GM23248 (cell line): ENCODE data around the gene PAX7. TPM values are rescaled to one million over a fixed set of nuclear protein-coding genes. Genes with fewer than 3 reads are reported as not detected.

ENCODE experiments used
- DNase-seq: peaks from one replicate; pipeline ENCODE4 v3.0.0-alpha.2; 2015
- H2AFZ ChIP-seq: fragments of 200-600 bp; sonication (generic); 2 replicates; pipeline ENCODE4 v1.6.1; 2016; ENCODE audit warnings: antibody characterized with exemption
- H3F3A ChIP-seq: fragments of 200-600 bp; sonication (generic); 2 replicates; pipeline ENCODE4 v1.6.1; 2016; ENCODE audit warnings: mild to moderate bottlenecking, antibody characterized with exemption, mixed run types; ENCODE audit not compliant: insufficient read depth
- H3K27ac ChIP-seq: fragments of 200-600 bp; sonication (generic); 2 replicates; pipeline ENCODE4 v1.5.1; 2016; ENCODE audit warnings: mild to moderate bottlenecking
- H3K27me3 ChIP-seq: fragments of 200-600 bp; sonication (generic); replicated peaks from 2 replicates; pipeline ENCODE4 v1.6.1; 2016; ENCODE audit warnings: mild to moderate bottlenecking; ENCODE audit not compliant: insufficient read depth
- H3K36me3 ChIP-seq: fragments of 200-600 bp; sonication (generic); 2 replicates; pipeline ENCODE4 v1.6.1; 2016; ENCODE audit warnings: low read depth, mild to moderate bottlenecking
- H3K4me1 ChIP-seq: fragments of 200-600 bp; sonication (generic); 2 replicates; pipeline ENCODE4 v1.6.1; 2016; ENCODE audit warnings: mild to moderate bottlenecking; ENCODE audit not compliant: insufficient read depth
- H3K4me2 ChIP-seq: fragments of 200-600 bp; sonication (generic); one replicate; pipeline ENCODE4 v1.6.1; 2016; ENCODE audit warnings: mild to moderate bottlenecking; ENCODE audit not compliant: unreplicated experiment
- H3K4me3 ChIP-seq: fragments of 200-600 bp; sonication (generic); 2 replicates; pipeline ENCODE4 v1.5.1; 2016; ENCODE audit warnings: mild to moderate bottlenecking
- H3K79me2 ChIP-seq: fragments of 200-600 bp; sonication (generic); 2 replicates; pipeline ENCODE4 v1.6.1; 2016; ENCODE audit warnings: mild to moderate bottlenecking; ENCODE audit not compliant: insufficient read depth
- H3K9ac ChIP-seq: fragments of 200-600 bp; sonication (generic); 2 replicates; pipeline ENCODE4 v1.6.1; 2016; ENCODE audit warnings: mild to moderate bottlenecking
- H3K9me2 ChIP-seq: fragments of 200-600 bp; sonication (generic); 2 replicates; pipeline ENCODE4 v1.6.1; 2016; ENCODE audit warnings: mixed run types, mild to moderate bottlenecking, moderate library complexity; ENCODE audit not compliant: insufficient read depth
- H3K9me3 ChIP-seq: fragments of 200-600 bp; sonication (generic); one replicate; pipeline ENCODE4 v1.6.1; 2017; ENCODE audit warnings: low read depth
- H4K20me1 ChIP-seq: fragments of 200-600 bp; sonication (generic); 2 replicates; pipeline ENCODE4 v1.6.0; 2016; ENCODE audit not compliant: insufficient read depth
- EZH2 ChIP-seq: fragments of 200-600 bp; sonication (generic); IDR thresholded peaks from 2 replicates; pipeline ENCODE4 v1.6.1; 2018; ENCODE audit warnings: antibody characterized with exemption, mild to moderate bottlenecking; ENCODE audit not compliant: insufficient read depth, poor library complexity, severe bottlenecking
- EZH2phosphoT487 ChIP-seq: fragments of 200-600 bp; sonication (generic); IDR thresholded peaks from 2 replicates; pipeline ENCODE4 v1.6.1; 2018; ENCODE audit warnings: antibody characterized with exemption, moderate library complexity, mild to moderate bottlenecking, low read depth; ENCODE audit not compliant: insufficient read depth
- WGBS, 2 experiments: methylation state at CpG; one replicate each; pipeline ENCODE4 v1.1.6; 2015 to 2017; ENCODE audit warnings: low lambda C conversion rate in 2 of 2, low coverage in 1 of 2; ENCODE audit errors: missing lambda C conversion rate in 2 of 2; 5-methylcytosine and 5-hydroxymethylcytosine counted together
- in situ Hi-C: fragments of 300-500 bp; cut with MboI; formaldehyde crosslinking; loops from 2 replicates; pipeline ENCODE4 v1.15.0; 2020
- polyA plus RNA-seq: library from polyadenylated mRNA; unstranded; fragments of >200 nt; fragmentation: Nextera tagmentation; extraction: Ambion mirVana; gene quantifications from 2 replicates; pipeline ENCODE4 v1.2.1, GENCODE V29; 2016
- total RNA-seq: library from RNA; depleted of rRNA; stranded (reverse); fragments of >200 nt; shearing (Covaris generic); gene quantifications from 2 replicates; pipeline ENCODE4 v1.2.3, GENCODE V29; 2014

PAX7 gene
- total and polyA plus RNA-seq, 2 experiments from 2014 or later, result not detected

- Histone ChIP-seq H3K36me3 (no peaks in the 10 kb centered on the region), H3K4me2 (no peak overlapping the region), H3F3A (no peaks in the 10 kb centered on the region), H3K4me3 (no peak overlapping the region), H3K79me2 (no peaks in the 10 kb centered on the region), H2AFZ (no peak overlapping the region), H3K27me3 (no peaks in the 10 kb centered on the region; the same call in 1 of the 2 replicates), H3K4me1 (no peaks in the 10 kb centered on the region), H3K9me3 (no peaks in the 10 kb centered on the region), H4K20me1 (no peaks in the 10 kb centered on the region), H3K27ac (no peak overlapping the region), H3K9ac (no peak overlapping the region), H3K9me2 (no peaks in the 10 kb centered on the region)
- TF ChIP-seq EZH2phosphoT487, result no peak
- TF ChIP-seq EZH2, result no peak
- no peak for DNase-seq
- in situ Hi-C loops, result no loop called here
- WGBS, 2 experiments, result 19 to 21% methylated on average over 7 of the region's 7 CpGs
Observed at GRCh38 chr1:18614069-18614735, 16.4 kb upstream of the PAX7 start.

GRCh38 chr1:18618546-18619466 lies 11.8 kb upstream of the PAX7 start:
- H3F3A ChIP-seq, result no peaks in the 10 kb centered on the region
- H3K4me3 ChIP-seq, result no peak overlapping the region
- H3K79me2 ChIP-seq, result no peaks in the 10 kb centered on the region
- H3K36me3 ChIP-seq, result no peaks in the 10 kb centered on the region
- no peak overlapping the region for H3K27ac ChIP-seq
- H3K4me2 ChIP-seq, result no peak overlapping the region
- H3K9me2 ChIP-seq, result no peaks in the 10 kb centered on the region
- no peak for DNase-seq
- H3K27me3 ChIP-seq, result peaks cover 6% of the 10 kb centered on the region; the same call in 1 of the 2 replicates
- WGBS, 2 experiments, result 45 to 51% methylated on average over 10 of the region's 10 CpGs
- no peak for TF ChIP-seq EZH2
- TF ChIP-seq EZH2phosphoT487, result no peak
- H3K9me3 ChIP-seq, result no peaks in the 10 kb centered on the region
- no peaks in the 10 kb centered on the region for H4K20me1 ChIP-seq
- in situ Hi-C loops, result no loop called here
- no peaks in the 10 kb centered on the region for H3K4me1 ChIP-seq
- no peak overlapping the region for H3K9ac ChIP-seq
- H2AFZ ChIP-seq, result no peak overlapping the region

- no peaks in the 10 kb centered on the region for H3F3A ChIP-seq
- no peak for TF ChIP-seq EZH2phosphoT487
- TF ChIP-seq EZH2, result no peak
- no peaks in the 10 kb centered on the region for H3K9me2 ChIP-seq
- no peaks in the 10 kb centered on the region for H3K79me2 ChIP-seq
- H3K9me3 ChIP-seq, result no peaks in the 10 kb centered on the region
- no peak overlapping the region for H3K27ac ChIP-seq
- H3K4me1 ChIP-seq, result no peaks in the 10 kb centered on the region
- DNase-seq, result no peak
- no peak overlapping the region for H3K9ac ChIP-seq
- H3K4me2 ChIP-seq, result no peak overlapping the region
- no peak overlapping the region for H3K4me3 ChIP-seq
- peaks cover 6% of the 10 kb centered on the region; the same call in 1 of the 2 replicates for H3K27me3 ChIP-seq
- H2AFZ ChIP-seq, result no peak overlapping the region
- H4K20me1 ChIP-seq, result no peaks in the 10 kb centered on the region
- in situ Hi-C loops, result no loop called here
- WGBS, 2 experiments, result 13 to 24% methylated on average over 2 of the region's 2 CpGs
- H3K36me3 ChIP-seq, result no peaks in the 10 kb centered on the region
Observed at GRCh38 chr1:18619467-18619835, 11.2 kb upstream of the PAX7 start.

- H3K36me3 ChIP-seq, result no peaks in the 10 kb centered on the region
- in situ Hi-C loops, result no loop called here
- DNase-seq, result no peak
- H3K27me3 ChIP-seq, result peaks cover 59% of the 10 kb centered on the region
- H3K9me2 ChIP-seq, result no peaks in the 10 kb centered on the region
- no peak overlapping the region for H3K9ac ChIP-seq
- TF ChIP-seq EZH2phosphoT487 (no peak), EZH2 (no peak)
- WGBS, 2 experiments, result 68 to 80% methylated on average over 8 of the region's 8 CpGs
- no peaks in the 10 kb centered on the region for H3K79me2 ChIP-seq
- no peaks in the 10 kb centered on the region for H4K20me1 ChIP-seq
- no peaks in the 10 kb centered on the region for H3K9me3 ChIP-seq
- H3K4me1 ChIP-seq, result no peaks in the 10 kb centered on the region
- no peak overlapping the region for H3K27ac ChIP-seq
- H2AFZ ChIP-seq, result no peak overlapping the region
- H3F3A ChIP-seq, result no peaks in the 10 kb centered on the region
- H3K4me3 ChIP-seq, result no peak overlapping the region
- H3K4me2 ChIP-seq, result no peak overlapping the region
Observed at GRCh38 chr1:18628511-18628910, 2.1 kb upstream of the PAX7 start.
